SK-N-SH treated with all-trans-retinoic acid at 6 μM for 48 hours (cell line): ENCODE data around the gene FHIT.

Experiments
- ATAC-seq: fragments of 200-7000 bp; cut with Tn5 transposase; 3 replicates; pipeline ENCODE4 v1.9.1; 2020; ENCODE audit warnings: mild to moderate bottlenecking, moderate library complexity
- ARNTL ChIP-seq: fragments of 450-650 bp; formaldehyde crosslinking; IDR thresholded peaks from 2 replicates; pipeline ENCODE4 v1.5.0; 2020; ENCODE audit warnings: low read depth, mild to moderate bottlenecking, moderate library complexity, borderline replicate concordance
- BACH2 ChIP-seq: fragments of 250-450 bp; sonication (Bioruptor Pico); IDR thresholded peaks from 2 replicates; pipeline ENCODE4 v1.9.0; 2021; ENCODE audit warnings: mild to moderate bottlenecking, borderline replicate concordance
- CREB5 ChIP-seq: fragments of 250-450 bp; sonication (Bioruptor Pico); IDR thresholded peaks from 2 replicates; pipeline ENCODE4 v1.5.1; 2020; ENCODE audit warnings: low read depth, mild to moderate bottlenecking, moderate library complexity
- CSDC2 ChIP-seq: fragments of 250-450 bp; sonication (Bioruptor Pico); IDR thresholded peaks from 2 replicates; pipeline ENCODE4 v1.5.0; 2020; ENCODE audit warnings: mild to moderate bottlenecking, moderate library complexity
- ESRRG ChIP-seq: fragments of 250-450 bp; sonication (Bioruptor Pico); IDR thresholded peaks from 2 replicates; pipeline ENCODE4 v1.6.1; 2021; ENCODE audit warnings: mild to moderate bottlenecking
- GLIS3 ChIP-seq: fragments of 250-450 bp; sonication (Bioruptor Pico); IDR thresholded peaks from 2 replicates; pipeline ENCODE4 v1.5.0; 2020; ENCODE audit warnings: mild to moderate bottlenecking, moderate library complexity
- ISL1 ChIP-seq: fragments of 250-450 bp; sonication (Bioruptor Pico); IDR thresholded peaks from 2 replicates; pipeline ENCODE4 v2.1.2; 2022; ENCODE audit warnings: mild to moderate bottlenecking, moderate library complexity
- OSR1 ChIP-seq: fragments of 250-450 bp; sonication (Bioruptor Pico); IDR thresholded peaks from 2 replicates; pipeline ENCODE4 v1.8.0; 2022; ENCODE audit warnings: moderate library complexity, mild to moderate bottlenecking, inconsistent platforms
- POU6F1 ChIP-seq: fragments of 250-450 bp; sonication (Bioruptor Pico); IDR thresholded peaks from 2 replicates; pipeline ENCODE4 v1.8.0; 2021; ENCODE audit warnings: low read depth, mild to moderate bottlenecking, moderate library complexity, borderline replicate concordance
- PPARA ChIP-seq: fragments of 250-450 bp; sonication (Bioruptor Pico); IDR thresholded peaks from 2 replicates; pipeline ENCODE4 v1.5.0; 2020; ENCODE audit warnings: mild to moderate bottlenecking, borderline replicate concordance
- RARB ChIP-seq: fragments of 250-450 bp; sonication (Bioruptor Pico); IDR thresholded peaks from 2 replicates; pipeline ENCODE4 v1.8.0; 2021; ENCODE audit warnings: mild to moderate bottlenecking, moderate library complexity
- SNAI2 ChIP-seq: fragments of 250-450 bp; sonication (Bioruptor Pico); IDR thresholded peaks from 2 replicates; pipeline ENCODE4 v1.5.0; 2020; ENCODE audit warnings: mild to moderate bottlenecking, moderate library complexity
- TOX ChIP-seq: fragments of 250-450 bp; sonication (Bioruptor Pico); IDR thresholded peaks from 2 replicates; pipeline ENCODE4 v1.8.0; 2021; ENCODE audit warnings: mild to moderate bottlenecking, moderate library complexity, borderline replicate concordance
- ZC3H10 ChIP-seq: fragments of 250-450 bp; sonication (Bioruptor Pico); IDR thresholded peaks from 2 replicates; pipeline ENCODE4 v1.5.1; 2021; ENCODE audit warnings: mild to moderate bottlenecking, moderate library complexity
- ZFP3 ChIP-seq: fragments of 250-450 bp; sonication (Bioruptor Pico); IDR thresholded peaks from 2 replicates; pipeline ENCODE4 v1.5.0; 2020; ENCODE audit warnings: mild to moderate bottlenecking, moderate library complexity
- ZFP30 ChIP-seq: fragments of 450-650 bp; formaldehyde crosslinking; IDR thresholded peaks from 2 replicates; pipeline ENCODE4 v1.5.0; 2022; ENCODE audit warnings: mild to moderate bottlenecking, moderate library complexity
- ZNF565 ChIP-seq: fragments of 450-650 bp; formaldehyde crosslinking; conservative IDR thresholded peaks from 2 replicates; pipeline ENCODE4 v1.5.0; 2020; ENCODE audit warnings: low read depth, mild to moderate bottlenecking, moderate library complexity
- ZNF70 ChIP-seq: fragments of 450-650 bp; formaldehyde crosslinking; IDR thresholded peaks from 2 replicates; pipeline ENCODE4 v1.5.0; 2020; ENCODE audit warnings: mild to moderate bottlenecking, moderate library complexity
- ZNF8 ChIP-seq: fragments of 450-650 bp; formaldehyde crosslinking; IDR thresholded peaks from 2 replicates; pipeline ENCODE4 v1.5.0; 2020; ENCODE audit warnings: mild to moderate bottlenecking, moderate library complexity
- TF ChIP-seq, protein P1 (sequence below): fragments of 250-450 bp; sonication (Bioruptor Pico); IDR thresholded peaks from 2 replicates; pipeline ENCODE4 v1.8.0; 2020; ENCODE audit warnings: mild to moderate bottlenecking, moderate library complexity, borderline replicate concordance
- TF ChIP-seq, protein P2 (sequence below): fragments of 250-450 bp; sonication (Bioruptor Pico); IDR thresholded peaks from 2 replicates; pipeline ENCODE4 v1.5.0; 2020; ENCODE audit warnings: mild to moderate bottlenecking, moderate library complexity

FHIT gene

GRCh38 chr3:61200270-61200669, 51.0 kb downstream of the FHIT start:
- TF ChIP-seq ZNF8 (no peak), POU6F1 (CRISPR knock-in tag) (no peak), ZNF565 (no peak), TOX (CRISPR knock-in tag) (no peak), SNAI2 (no peak), OSR1 (CRISPR knock-in tag) (no peak), RARB (CRISPR knock-in tag) (no peak), ZC3H10 (CRISPR knock-in tag) (no peak), ZFP3 (CRISPR knock-in tag) (no peak), ISL1 (CRISPR knock-in tag) (no peak; the same call in 1 of the 2 replicates), ARNTL (CRISPR knock-in tag) (no peak)
- TF ChIP-seq, protein P1, sequence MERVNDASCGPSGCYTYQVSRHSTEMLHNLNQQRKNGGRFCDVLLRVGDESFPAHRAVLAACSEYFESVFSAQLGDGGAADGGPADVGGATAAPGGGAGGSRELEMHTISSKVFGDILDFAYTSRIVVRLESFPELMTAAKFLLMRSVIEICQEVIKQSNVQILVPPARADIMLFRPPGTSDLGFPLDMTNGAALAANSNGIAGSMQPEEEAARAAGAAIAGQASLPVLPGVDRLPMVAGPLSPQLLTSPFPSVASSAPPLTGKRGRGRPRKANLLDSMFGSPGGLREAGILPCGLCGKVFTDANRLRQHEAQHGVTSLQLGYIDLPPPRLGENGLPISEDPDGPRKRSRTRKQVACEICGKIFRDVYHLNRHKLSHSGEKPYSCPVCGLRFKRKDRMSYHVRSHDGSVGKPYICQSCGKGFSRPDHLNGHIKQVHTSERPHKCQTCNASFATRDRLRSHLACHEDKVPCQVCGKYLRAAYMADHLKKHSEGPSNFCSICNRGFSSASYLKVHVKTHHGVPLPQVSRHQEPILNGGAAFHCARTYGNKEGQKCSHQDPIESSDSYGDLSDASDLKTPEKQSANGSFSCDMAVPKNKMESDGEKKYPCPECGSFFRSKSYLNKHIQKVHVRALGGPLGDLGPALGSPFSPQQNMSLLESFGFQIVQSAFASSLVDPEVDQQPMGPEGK (CRISPR knock-in tag) = no peak
- TF ChIP-seq, protein P2, sequence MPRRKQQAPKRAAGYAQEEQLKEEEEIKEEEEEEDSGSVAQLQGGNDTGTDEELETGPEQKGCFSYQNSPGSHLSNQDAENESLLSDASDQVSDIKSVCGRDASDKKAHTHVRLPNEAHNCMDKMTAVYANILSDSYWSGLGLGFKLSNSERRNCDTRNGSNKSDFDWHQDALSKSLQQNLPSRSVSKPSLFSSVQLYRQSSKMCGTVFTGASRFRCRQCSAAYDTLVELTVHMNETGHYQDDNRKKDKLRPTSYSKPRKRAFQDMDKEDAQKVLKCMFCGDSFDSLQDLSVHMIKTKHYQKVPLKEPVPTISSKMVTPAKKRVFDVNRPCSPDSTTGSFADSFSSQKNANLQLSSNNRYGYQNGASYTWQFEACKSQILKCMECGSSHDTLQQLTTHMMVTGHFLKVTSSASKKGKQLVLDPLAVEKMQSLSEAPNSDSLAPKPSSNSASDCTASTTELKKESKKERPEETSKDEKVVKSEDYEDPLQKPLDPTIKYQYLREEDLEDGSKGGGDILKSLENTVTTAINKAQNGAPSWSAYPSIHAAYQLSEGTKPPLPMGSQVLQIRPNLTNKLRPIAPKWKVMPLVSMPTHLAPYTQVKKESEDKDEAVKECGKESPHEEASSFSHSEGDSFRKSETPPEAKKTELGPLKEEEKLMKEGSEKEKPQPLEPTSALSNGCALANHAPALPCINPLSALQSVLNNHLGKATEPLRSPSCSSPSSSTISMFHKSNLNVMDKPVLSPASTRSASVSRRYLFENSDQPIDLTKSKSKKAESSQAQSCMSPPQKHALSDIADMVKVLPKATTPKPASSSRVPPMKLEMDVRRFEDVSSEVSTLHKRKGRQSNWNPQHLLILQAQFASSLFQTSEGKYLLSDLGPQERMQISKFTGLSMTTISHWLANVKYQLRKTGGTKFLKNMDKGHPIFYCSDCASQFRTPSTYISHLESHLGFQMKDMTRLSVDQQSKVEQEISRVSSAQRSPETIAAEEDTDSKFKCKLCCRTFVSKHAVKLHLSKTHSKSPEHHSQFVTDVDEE (CRISPR knock-in tag) = no peak
- ATAC-seq = no peak

GRCh38 chr3:61199843-61200242, 51.4 kb downstream of the FHIT start:
- TF ChIP-seq, protein P1 (CRISPR knock-in tag) = no peak
- TF ChIP-seq ISL1 (CRISPR knock-in tag) (no peak), CSDC2 (CRISPR knock-in tag) (no peak), RARB (CRISPR knock-in tag) (no peak), GLIS3 (CRISPR knock-in tag) (no peak), POU6F1 (CRISPR knock-in tag) (no peak), BACH2 (CRISPR knock-in tag) (no peak), ARNTL (CRISPR knock-in tag) (no peak), OSR1 (CRISPR knock-in tag) (no peak), ZFP30 (CRISPR knock-in tag) (no peak), ESRRG (CRISPR knock-in tag) (no peak), ZFP3 (CRISPR knock-in tag) (no peak), PPARA (CRISPR knock-in tag) (no peak), ZNF8 (no peak), ZNF70 (CRISPR knock-in tag) (no peak), CREB5 (CRISPR knock-in tag) (no peak), SNAI2 (no peak), ZC3H10 (CRISPR knock-in tag) (no peak)
- no peak for ATAC-seq
